ENCODE data around the gene KLF9.

- no peak for TF ChIP-seq CTCF (conservative IDR thresholded peaks at IDR 0.05)
- no peak for TF ChIP-seq ZFX (IDR thresholded peaks at IDR 0.05)
Observed at GRCh38 chr9:70428781-70429180, 14.3 kb upstream of the KLF9 start.
